WTC11 (cell line): ENCODE measurements around the gene MARVELD1.

ENCODE experiments used
- ETV6 ChIP-seq: sonication (generic); formaldehyde crosslinking; IDR thresholded peaks from 2 replicates; pipeline ENCODE4 v1.8.1; 2022; ENCODE audit warnings: mild to moderate bottlenecking, missing genetic modification reagents
- FOXJ3 ChIP-seq: sonication (generic); formaldehyde crosslinking; IDR thresholded peaks from 2 replicates; pipeline ENCODE4 v1.9.0; 2021; ENCODE audit warnings: missing genetic modification reagents, mild to moderate bottlenecking, borderline replicate concordance
- PREB ChIP-seq: sonication (generic); formaldehyde crosslinking; IDR thresholded peaks from 2 replicates; pipeline ENCODE4 v1.8.1; 2022; ENCODE audit warnings: mild to moderate bottlenecking, missing genetic modification reagents, moderate library complexity, borderline replicate concordance
- TCF7 ChIP-seq: sonication (generic); formaldehyde crosslinking; IDR thresholded peaks from 2 replicates; pipeline ENCODE4 v1.8.0; 2022; ENCODE audit warnings: mild to moderate bottlenecking, low read depth, missing genetic modification reagents, moderate library complexity
- TF ChIP-seq, protein P1 (sequence below): fragments of 200-600 bp; IDR thresholded peaks from 2 replicates; pipeline ENCODE4 v1.8.0; 2022; ENCODE audit warnings: antibody characterized with exemption
- TF ChIP-seq, protein P2 (sequence below): sonication (generic); formaldehyde crosslinking; IDR thresholded peaks from 2 replicates; pipeline ENCODE4 v1.8.1; 2022; ENCODE audit warnings: low read depth, mild to moderate bottlenecking, moderate library complexity, missing genetic modification reagents, borderline replicate concordance
- TF ChIP-seq, protein P3 (sequence below): sonication (generic); formaldehyde crosslinking; IDR thresholded peaks from 2 replicates; pipeline ENCODE4 v1.8.0; 2022; ENCODE audit warnings: mild to moderate bottlenecking, missing genetic modification reagents

DNA sequence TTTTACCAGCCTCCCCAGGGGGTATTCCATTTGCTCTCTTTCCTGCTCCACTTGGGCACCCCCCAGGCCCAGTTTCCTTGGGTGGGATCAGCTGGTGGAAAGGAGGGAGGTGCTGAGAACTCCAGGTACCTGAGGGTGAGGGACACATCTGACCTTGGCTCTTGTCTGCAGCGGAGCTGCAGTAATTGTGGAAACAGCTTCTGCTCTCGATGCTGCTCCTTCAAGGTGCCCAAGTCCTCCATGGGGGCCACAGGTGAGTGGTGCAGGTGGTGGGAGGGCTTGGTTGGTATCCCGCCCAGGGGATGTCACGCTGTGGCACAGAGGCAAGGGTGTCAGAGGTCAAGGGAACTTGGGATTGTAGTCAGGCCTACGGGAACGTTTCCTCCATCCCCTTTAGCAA, 43.9 kb downstream of the MARVELD1 start:
- TF ChIP-seq, protein P1, sequence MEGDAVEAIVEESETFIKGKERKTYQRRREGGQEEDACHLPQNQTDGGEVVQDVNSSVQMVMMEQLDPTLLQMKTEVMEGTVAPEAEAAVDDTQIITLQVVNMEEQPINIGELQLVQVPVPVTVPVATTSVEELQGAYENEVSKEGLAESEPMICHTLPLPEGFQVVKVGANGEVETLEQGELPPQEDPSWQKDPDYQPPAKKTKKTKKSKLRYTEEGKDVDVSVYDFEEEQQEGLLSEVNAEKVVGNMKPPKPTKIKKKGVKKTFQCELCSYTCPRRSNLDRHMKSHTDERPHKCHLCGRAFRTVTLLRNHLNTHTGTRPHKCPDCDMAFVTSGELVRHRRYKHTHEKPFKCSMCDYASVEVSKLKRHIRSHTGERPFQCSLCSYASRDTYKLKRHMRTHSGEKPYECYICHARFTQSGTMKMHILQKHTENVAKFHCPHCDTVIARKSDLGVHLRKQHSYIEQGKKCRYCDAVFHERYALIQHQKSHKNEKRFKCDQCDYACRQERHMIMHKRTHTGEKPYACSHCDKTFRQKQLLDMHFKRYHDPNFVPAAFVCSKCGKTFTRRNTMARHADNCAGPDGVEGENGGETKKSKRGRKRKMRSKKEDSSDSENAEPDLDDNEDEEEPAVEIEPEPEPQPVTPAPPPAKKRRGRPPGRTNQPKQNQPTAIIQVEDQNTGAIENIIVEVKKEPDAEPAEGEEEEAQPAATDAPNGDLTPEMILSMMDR: no peak
- TF ChIP-seq ETV6: no peak
- no peak for TF ChIP-seq PREB (CRISPR knock-in tag)
- TF ChIP-seq, protein P2, sequence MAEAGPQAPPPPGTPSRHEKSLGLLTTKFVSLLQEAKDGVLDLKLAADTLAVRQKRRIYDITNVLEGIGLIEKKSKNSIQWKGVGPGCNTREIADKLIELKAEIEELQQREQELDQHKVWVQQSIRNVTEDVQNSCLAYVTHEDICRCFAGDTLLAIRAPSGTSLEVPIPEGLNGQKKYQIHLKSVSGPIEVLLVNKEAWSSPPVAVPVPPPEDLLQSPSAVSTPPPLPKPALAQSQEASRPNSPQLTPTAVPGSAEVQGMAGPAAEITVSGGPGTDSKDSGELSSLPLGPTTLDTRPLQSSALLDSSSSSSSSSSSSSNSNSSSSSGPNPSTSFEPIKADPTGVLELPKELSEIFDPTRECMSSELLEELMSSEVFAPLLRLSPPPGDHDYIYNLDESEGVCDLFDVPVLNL (CRISPR knock-in tag): no peak
- TF ChIP-seq TCF7 (CRISPR knock-in tag): no peak
- TF ChIP-seq, protein P3, sequence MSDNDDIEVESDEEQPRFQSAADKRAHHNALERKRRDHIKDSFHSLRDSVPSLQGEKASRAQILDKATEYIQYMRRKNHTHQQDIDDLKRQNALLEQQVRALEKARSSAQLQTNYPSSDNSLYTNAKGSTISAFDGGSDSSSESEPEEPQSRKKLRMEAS: no peak
- TF ChIP-seq FOXJ3: no peak
